Loucy (cell line): ENCODE measurements around the gene CAPN11.
"Not testable (repeated sequence)": the region's sequence is repeated elsewhere in the genome, so short reads cannot be mapped to it uniquely, and the experiment has no call there.

Source experiments
- H2AFZ ChIP-seq: fragments of 200-600 bp; sonication (generic); 2 replicates; pipeline ENCODE4 v1.6.0; 2016; ENCODE audit warnings: antibody characterized with exemption, mild to moderate bottlenecking, low read length, moderate library complexity
- H3F3A ChIP-seq: fragments of 200-600 bp; 2 replicates; pipeline ENCODE4 v1.6.0; 2016; ENCODE audit warnings: antibody characterized with exemption, low read depth, mild to moderate bottlenecking
- H3K27me3 ChIP-seq: fragments of 200-600 bp; sonication (generic); 2 replicates; pipeline ENCODE4 v1.6.1; 2014; ENCODE audit warnings: low read length, mild to moderate bottlenecking; ENCODE audit not compliant: insufficient read depth, poor library complexity, severe bottlenecking
- H3K36me3 ChIP-seq: fragments of 200-600 bp; sonication (generic); 2 replicates; pipeline ENCODE4 v1.6.1; 2016; ENCODE audit warnings: low read length; ENCODE audit not compliant: insufficient read depth
- H3K4me1 ChIP-seq: fragments of 200-600 bp; sonication (generic); 2 replicates; pipeline ENCODE4 v1.5.1; 2014; ENCODE audit warnings: low read length, mild to moderate bottlenecking; ENCODE audit not compliant: insufficient read depth, poor library complexity, severe bottlenecking
- H3K4me2 ChIP-seq: fragments of 200-600 bp; sonication (generic); 2 replicates; pipeline ENCODE4 v1.6.0; 2014; ENCODE audit warnings: antibody characterized with exemption, low read length, low read depth, mild to moderate bottlenecking; ENCODE audit not compliant: poor library complexity, severe bottlenecking
- H3K4me3 ChIP-seq: fragments of 200-600 bp; sonication (generic); 2 replicates; pipeline ENCODE4 v1.5.1; 2014; ENCODE audit warnings: low read length, mild to moderate bottlenecking, mixed read lengths; ENCODE audit not compliant: poor library complexity, severe bottlenecking
- H3K79me2 ChIP-seq: fragments of 200-600 bp; sonication (generic); 2 replicates; pipeline ENCODE4 v1.6.1; 2014; ENCODE audit warnings: low read length; ENCODE audit not compliant: insufficient read depth
- H3K9ac ChIP-seq: fragments of 200-600 bp; sonication (generic); 2 replicates; pipeline ENCODE4 v1.6.0; 2014; ENCODE audit warnings: mild to moderate bottlenecking, low read depth, low read length, moderate library complexity; ENCODE audit not compliant: poor library complexity, severe bottlenecking
- H3K9me2 ChIP-seq: fragments of 200-600 bp; sonication (generic); replicated peaks from 2 replicates; pipeline ENCODE4 v1.6.1; 2016; ENCODE audit warnings: low read depth, low read length, mixed read lengths
- H3K9me3 ChIP-seq: fragments of 200-600 bp; sonication (generic); 2 replicates; pipeline ENCODE4 v1.6.1; 2014; ENCODE audit warnings: mild to moderate bottlenecking, antibody characterized with exemption, low read length, low read depth; ENCODE audit not compliant: insufficient read depth
- H4K20me1 ChIP-seq: fragments of 200-600 bp; sonication (generic); 2 replicates; pipeline ENCODE4 v1.6.0; 2014; ENCODE audit warnings: antibody characterized with exemption, low read length, mild to moderate bottlenecking; ENCODE audit not compliant: insufficient read depth, poor library complexity, severe bottlenecking
- CTCF ChIP-seq: fragments of 200-600 bp; sonication (generic); conservative IDR thresholded peaks from 2 replicates; pipeline ENCODE4 v1.5.1; 2014; ENCODE audit warnings: mild to moderate bottlenecking, antibody characterized with exemption, low read length
- EZH2phosphoT487 ChIP-seq: fragments of 200-600 bp; IDR thresholded peaks from 2 replicates; pipeline ENCODE4 v1.6.1; 2018; ENCODE audit warnings: antibody characterized with exemption, mild to moderate bottlenecking, moderate library complexity, borderline replicate concordance

CAPN11 gene

DNA sequence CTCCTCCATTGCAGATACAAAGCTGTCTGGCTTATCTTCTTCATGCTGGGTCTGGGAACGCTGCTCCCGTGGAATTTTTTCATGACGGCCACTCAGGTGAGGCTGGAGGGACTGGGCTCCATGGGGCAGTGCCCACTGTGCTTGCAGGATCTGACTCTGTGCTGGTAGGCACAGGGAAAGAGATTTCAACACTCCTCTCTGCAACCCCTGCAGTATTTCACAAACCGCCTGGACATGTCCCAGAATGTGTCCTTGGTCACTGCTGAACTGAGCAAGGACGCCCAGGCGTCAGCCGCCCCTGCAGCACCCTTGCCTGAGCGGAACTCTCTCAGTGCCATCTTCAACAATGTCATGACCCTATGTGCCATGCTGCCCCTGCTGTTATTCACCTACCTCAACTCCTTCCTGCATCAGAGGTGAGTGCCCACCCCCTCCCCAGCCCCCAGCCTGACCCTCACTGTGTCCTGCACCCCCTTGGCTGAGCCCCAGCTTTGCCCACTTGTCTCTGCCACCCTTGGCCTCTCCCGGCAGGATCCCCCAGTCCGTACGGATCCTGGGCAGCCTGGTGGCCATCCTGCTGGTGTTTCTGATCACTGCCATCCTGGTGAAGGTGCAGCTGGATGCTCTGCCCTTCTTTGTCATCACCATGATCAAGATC is 70.9 kb downstream of the CAPN11 start:
- Histone ChIP-seq H3K4me3 (no peak overlapping the region), H3K79me2 (peaks cover 30% of the 10 kb centered on the region), H4K20me1 (no peaks in the 10 kb centered on the region), H3K9me2 (no peaks in the 10 kb centered on the region), H3K9me3 (no peaks in the 10 kb centered on the region), H3F3A (no peaks in the 10 kb centered on the region), H3K27me3 (no peaks in the 10 kb centered on the region), H2AFZ (no peak overlapping the region), H3K4me1 (peaks cover 16% of the 10 kb centered on the region), H3K9ac (no peak overlapping the region), H3K36me3 (peaks cover 5% of the 10 kb centered on the region; the same call in 1 of the 2 replicates), H3K4me2 (no peak overlapping the region)
- TF ChIP-seq EZH2phosphoT487 = no peak
- TF ChIP-seq CTCF = no peak

DNA sequence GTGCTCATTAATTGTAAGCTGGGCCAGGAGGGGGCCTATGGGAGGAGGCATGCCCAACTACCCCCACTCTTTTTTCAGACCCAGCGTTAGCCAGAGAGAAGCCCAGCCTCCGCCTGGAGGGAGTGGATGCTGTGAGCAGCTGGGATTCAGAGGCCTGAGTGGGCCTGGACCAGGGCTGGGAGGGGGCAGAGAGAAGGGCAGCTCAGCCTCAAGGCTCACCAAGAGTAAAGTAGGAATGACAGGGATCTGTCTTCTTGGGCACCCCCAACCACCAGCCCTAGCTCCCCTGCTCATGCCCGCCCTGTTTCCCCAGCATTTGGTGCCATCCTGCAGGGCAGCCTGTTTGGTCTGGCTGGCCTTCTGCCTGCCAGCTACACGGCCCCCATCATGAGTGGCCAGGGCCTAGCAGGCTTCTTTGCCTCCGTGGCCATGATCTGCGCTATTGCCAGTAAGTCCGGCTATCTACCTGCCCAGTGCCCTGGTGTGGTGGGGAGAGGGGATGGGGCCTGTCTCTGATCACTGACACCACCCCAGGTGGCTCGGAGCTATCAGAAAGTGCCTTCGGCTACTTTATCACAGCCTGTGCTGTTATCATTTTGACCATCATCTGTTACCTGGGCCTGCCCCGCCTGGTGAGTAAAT is 71.5 kb downstream of the CAPN11 start:
- H3K9me3 ChIP-seq = no peaks in the 10 kb centered on the region
- H3K79me2 ChIP-seq = peaks cover 23% of the 10 kb centered on the region; the same call in 1 of the 2 replicates
- H3F3A ChIP-seq = no peaks in the 10 kb centered on the region
- no peaks in the 10 kb centered on the region for H3K27me3 ChIP-seq
- peaks cover 12% of the 10 kb centered on the region for H3K4me1 ChIP-seq
- no peak overlapping the region for H3K4me2 ChIP-seq
- H3K9ac ChIP-seq = no peak overlapping the region
- H3K9me2 ChIP-seq = no peaks in the 10 kb centered on the region
- TF ChIP-seq EZH2phosphoT487 (no peak), CTCF (no peak)
- H2AFZ ChIP-seq = no peak overlapping the region
- H4K20me1 ChIP-seq = no peaks in the 10 kb centered on the region
- no peak overlapping the region for H3K4me3 ChIP-seq
- H3K36me3 ChIP-seq = peaks cover 5% of the 10 kb centered on the region; the same call in 1 of the 2 replicates

DNA sequence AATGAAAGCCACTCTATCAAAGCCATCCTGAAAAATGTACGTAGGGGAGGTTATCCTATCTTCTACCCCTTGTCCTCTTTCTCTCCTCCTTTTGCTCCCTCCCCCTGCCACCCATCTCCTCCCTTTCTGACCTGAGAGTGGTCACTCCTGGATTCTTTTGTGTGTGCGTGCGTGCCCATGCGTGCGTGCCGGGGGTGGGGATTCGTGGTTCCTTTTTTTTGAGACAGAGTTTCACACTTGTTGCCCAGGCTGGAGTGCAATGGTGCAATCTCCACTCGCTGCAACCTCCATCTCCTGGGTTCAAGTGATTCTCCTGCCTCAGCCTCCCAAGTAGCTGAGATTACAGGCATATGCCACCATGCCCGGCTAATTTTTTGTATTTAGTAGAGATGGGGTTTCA is 72.8 kb downstream of the CAPN11 start:
- not testable (repeated sequence) for H3K4me2 ChIP-seq, H2AFZ ChIP-seq, H3K36me3 ChIP-seq, H3K4me3 ChIP-seq, H3F3A ChIP-seq, H3K9me2 ChIP-seq, H3K4me1 ChIP-seq, H3K9me3 ChIP-seq, H3K27me3 ChIP-seq, H4K20me1 ChIP-seq, H3K9ac ChIP-seq
- H3K79me2 ChIP-seq = peaks cover 11% of the 10 kb centered on the region; the same call in 1 of the 2 replicates
